SK-N-MC (cell line): ENCODE results near the gene MOG.

ENCODE experiments used
- EZH2 ChIP-seq: fragments of 200-600 bp; sonication (generic); IDR thresholded peaks from one replicate; pipeline ENCODE4 v1.6.1; 2017; ENCODE audit warnings: antibody characterized with exemption
- FOXP2 ChIP-seq: optimal IDR thresholded peaks from 2 replicates; pipeline ENCODE3; 2011; ENCODE audit warnings: mild to moderate bottlenecking, moderate library complexity; ENCODE audit not compliant: insufficient read depth; ENCODE audit errors: extremely low read length, control extremely low read depth
- POLR2AphosphoS5 ChIP-seq: IDR thresholded peaks from 2 replicates; pipeline ENCODE4 v1.6.1; 2012; ENCODE audit warnings: mild to moderate bottlenecking, low read depth, low read length, borderline replicate concordance

DNA sequence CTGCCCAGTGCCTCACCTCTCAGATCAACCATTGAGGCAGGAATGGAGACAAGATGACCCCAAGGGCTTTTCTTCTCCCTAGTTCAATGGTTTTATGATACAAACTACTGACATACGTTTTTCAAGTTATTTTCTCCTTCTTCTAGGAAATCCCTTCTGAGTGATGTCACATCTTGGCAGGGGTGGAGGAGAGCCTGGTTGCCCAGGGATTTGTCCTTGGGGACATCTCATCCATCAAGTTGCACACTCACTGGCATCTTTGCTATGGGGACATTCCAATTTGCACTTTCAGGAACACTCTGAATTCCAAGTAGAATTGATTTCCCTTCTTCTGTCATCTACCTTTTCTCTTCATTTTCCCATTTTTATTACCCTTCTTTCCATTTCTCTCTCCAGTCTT lies 14.1 kb downstream of the MOG start:
- TF ChIP-seq POLR2AphosphoS5 (no peak), EZH2 (no peak), FOXP2 (no peak)
